ENCODE measurements around the gene TNMD.

DNA sequence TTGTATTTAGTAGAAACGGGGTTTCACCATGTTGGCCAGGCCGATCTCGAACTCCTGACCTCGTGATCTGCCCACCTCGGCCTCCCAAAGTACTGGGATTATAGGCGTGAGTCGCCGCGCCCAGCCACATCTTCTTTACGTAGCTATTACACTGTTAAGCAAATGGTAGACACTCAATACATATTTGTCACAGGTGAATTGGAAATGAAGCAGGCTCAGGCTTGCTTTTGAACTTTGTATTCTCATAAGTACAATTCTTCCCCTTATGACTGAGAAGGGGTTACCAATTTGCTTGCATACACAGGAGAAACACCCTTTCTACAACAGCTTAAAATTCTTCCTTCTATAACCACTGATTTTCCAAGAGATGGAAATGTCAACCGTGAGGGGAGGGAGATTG, 58.5 kb downstream of the TNMD start:
- TF ChIP-seq CTCF (IDR thresholded peaks at IDR 0.05): no peak
- no peak for TF ChIP-seq POLR2A (IDR thresholded peaks at IDR 0.05)
